ENCODE data around the gene LRRC8A. TPM values are rescaled to one million over a fixed set of nuclear protein-coding genes. Genes with fewer than 3 reads are reported as not detected.

The LRRC8A gene
- total RNA-seq, 1 donor from 2014 or later: 155 TPM

GRCh38 chr9:128885376-128885775 is 3.4 kb downstream of the LRRC8A start:
- no peak overlapping the region for H3K4me3 ChIP-seq (ENCODE audit: low read depth, low read length)
- DNase-seq (ENCODE audit: low read depth): no peak
- TF ChIP-seq, protein P1, sequence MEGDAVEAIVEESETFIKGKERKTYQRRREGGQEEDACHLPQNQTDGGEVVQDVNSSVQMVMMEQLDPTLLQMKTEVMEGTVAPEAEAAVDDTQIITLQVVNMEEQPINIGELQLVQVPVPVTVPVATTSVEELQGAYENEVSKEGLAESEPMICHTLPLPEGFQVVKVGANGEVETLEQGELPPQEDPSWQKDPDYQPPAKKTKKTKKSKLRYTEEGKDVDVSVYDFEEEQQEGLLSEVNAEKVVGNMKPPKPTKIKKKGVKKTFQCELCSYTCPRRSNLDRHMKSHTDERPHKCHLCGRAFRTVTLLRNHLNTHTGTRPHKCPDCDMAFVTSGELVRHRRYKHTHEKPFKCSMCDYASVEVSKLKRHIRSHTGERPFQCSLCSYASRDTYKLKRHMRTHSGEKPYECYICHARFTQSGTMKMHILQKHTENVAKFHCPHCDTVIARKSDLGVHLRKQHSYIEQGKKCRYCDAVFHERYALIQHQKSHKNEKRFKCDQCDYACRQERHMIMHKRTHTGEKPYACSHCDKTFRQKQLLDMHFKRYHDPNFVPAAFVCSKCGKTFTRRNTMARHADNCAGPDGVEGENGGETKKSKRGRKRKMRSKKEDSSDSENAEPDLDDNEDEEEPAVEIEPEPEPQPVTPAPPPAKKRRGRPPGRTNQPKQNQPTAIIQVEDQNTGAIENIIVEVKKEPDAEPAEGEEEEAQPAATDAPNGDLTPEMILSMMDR (IDR thresholded peaks at IDR 0.05; ENCODE audit: insufficient read depth, low read length, poor library complexity, severe bottlenecking): no peak
- H3K36me3 ChIP-seq (ENCODE audit: control insufficient read depth, insufficient read depth, low read length): peaks cover 5% of the 10 kb centered on the region
- no peaks in the 10 kb centered on the region for H3K27me3 ChIP-seq (ENCODE audit: control insufficient read depth, insufficient read depth, low read length)

GRCh38 chr9:128885798-128886197 is 3.9 kb downstream of the LRRC8A start:
- Histone ChIP-seq H3K36me3 (ENCODE audit: control insufficient read depth, insufficient read depth, low read length) (peaks cover 5% of the 10 kb centered on the region), H3K27me3 (ENCODE audit: control insufficient read depth, insufficient read depth, low read length) (no peaks in the 10 kb centered on the region), H3K4me3 (ENCODE audit: low read depth, low read length) (no peak overlapping the region)
- DNase-seq (ENCODE audit: low read depth): no peak
- TF ChIP-seq, protein P1 (IDR thresholded peaks at IDR 0.05; ENCODE audit: insufficient read depth, low read length, poor library complexity, severe bottlenecking): no peak

DNA sequence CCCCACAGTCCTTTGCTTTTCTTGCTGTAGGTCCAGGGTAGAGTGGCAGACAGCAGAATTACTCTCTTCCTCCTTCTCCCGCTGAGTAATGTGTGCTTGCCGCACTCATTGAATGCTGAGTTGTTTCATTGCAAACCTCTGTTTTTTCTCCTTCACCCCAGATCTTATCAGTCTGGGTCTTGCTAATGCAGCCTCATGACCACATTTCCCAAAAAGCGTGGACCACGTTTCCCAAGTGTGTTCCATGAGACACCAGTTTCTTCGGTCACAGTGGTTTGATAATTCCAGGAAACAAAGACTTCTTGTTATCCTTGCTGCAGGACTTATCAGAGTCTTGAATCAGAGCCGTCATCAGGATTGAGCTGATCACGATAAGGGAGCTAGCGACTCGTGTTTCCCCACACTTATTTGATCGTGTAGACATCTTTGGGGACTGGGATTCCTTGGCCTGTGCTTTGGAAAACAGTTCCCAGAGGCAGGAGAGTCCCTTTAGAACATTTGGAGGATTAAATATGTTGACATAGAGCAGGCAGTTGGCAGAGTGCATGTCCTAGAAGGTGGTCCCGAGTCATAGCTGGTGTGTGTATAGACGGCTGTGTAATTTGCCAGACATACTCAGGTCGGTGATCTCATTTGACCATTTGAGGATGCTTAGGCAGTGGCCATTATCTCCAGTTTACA is 4.4 kb downstream of the LRRC8A start:
- DNase-seq (ENCODE audit: low read depth): no peak
- H3K4me3 ChIP-seq (ENCODE audit: low read depth, low read length): no peak overlapping the region
- TF ChIP-seq, protein P1 (IDR thresholded peaks at IDR 0.05; ENCODE audit: insufficient read depth, low read length, poor library complexity, severe bottlenecking): no peak
- no peaks in the 10 kb centered on the region for H3K27me3 ChIP-seq (ENCODE audit: control insufficient read depth, insufficient read depth, low read length)
- peaks cover 5% of the 10 kb centered on the region for H3K36me3 ChIP-seq (ENCODE audit: control insufficient read depth, insufficient read depth, low read length)

DNA sequence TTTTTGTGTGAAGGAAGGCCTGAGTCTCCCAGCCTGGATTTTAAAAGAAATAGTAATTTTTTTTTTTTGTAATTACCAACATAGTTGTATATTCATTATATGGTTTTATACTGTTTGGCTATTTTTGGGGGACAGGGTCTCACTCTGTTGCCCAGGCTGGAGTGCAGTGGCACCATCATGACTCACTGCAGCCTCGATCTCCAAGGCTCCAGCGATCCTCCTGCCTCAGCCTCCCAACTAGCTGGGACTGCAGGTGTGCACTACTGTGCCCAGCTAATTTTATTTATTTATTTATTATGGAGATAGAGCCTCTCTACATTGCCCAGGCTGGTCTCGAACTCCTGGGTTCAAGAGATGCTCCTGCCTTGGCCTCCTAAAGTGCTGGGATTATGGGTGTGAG is 5.1 kb downstream of the LRRC8A start:
- H3K36me3 ChIP-seq (ENCODE audit: control insufficient read depth, insufficient read depth, low read length): peaks cover 5% of the 10 kb centered on the region
- no peak overlapping the region for H3K4me3 ChIP-seq (ENCODE audit: low read depth, low read length)
- no peak for DNase-seq (ENCODE audit: low read depth)
- TF ChIP-seq, protein P1 (IDR thresholded peaks at IDR 0.05; ENCODE audit: insufficient read depth, low read length, poor library complexity, severe bottlenecking): no peak
- no peaks in the 10 kb centered on the region for H3K27me3 ChIP-seq (ENCODE audit: control insufficient read depth, insufficient read depth, low read length)

DNA sequence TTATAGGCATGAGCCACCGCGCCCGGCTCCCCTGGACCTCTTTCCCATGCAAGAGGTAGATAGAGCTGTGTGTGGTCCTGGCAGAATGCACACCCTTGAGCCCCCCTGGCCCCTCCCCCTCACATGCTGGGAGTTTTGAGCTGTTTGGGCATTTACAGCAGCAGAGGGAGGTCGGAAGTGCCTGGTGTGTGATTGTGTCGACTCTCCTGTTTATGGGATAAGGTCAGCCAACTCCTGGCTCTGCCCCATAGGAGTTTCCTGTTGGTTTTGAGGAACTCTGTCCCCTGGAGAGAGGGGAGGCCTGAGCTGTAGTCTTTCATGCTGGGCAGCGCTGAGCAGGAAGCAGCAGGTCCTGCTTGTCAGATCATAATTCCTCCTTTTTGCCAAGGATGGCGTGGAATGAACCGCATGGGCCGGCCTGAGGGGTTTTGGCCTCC is 6.0 kb downstream of the LRRC8A start:
- no peaks in the 10 kb centered on the region for H3K27me3 ChIP-seq (ENCODE audit: control insufficient read depth, insufficient read depth, low read length)
- TF ChIP-seq, protein P1 (IDR thresholded peaks at IDR 0.05; ENCODE audit: insufficient read depth, low read length, poor library complexity, severe bottlenecking): no peak
- H3K4me3 ChIP-seq (ENCODE audit: low read depth, low read length): no peak overlapping the region
- peaks cover 5% of the 10 kb centered on the region for H3K36me3 ChIP-seq (ENCODE audit: control insufficient read depth, insufficient read depth, low read length)
- DNase-seq (ENCODE audit: low read depth): no peak

All from kidney epithelial cell (primary cell).